Measurements from ENCODE around the gene TNFRSF1B.

TNFRSF1B gene

DNA sequence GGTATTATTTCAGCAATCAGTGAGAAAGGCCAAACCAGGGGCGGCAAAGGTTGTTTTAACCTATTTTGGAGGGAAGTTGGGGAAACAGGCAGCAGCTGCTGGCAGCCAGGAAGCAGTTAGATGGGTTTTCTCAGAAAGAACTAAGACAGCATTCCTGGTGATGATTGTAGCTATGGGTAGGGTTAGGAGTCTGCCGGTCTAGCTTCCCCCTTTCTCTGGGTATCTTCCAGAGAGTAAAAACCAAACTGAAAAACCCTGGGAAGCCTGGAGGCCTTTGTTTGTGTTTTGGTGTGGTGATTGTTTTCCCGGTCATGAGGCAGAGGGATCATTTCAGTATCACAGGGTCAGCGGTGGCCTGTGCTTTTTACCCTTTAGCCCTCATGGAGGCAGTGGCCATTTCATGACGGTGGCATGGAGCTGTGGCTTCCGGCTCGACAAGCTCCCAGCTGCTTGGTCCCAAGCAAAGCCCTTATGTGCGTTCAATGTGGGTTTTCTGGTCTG, 19.5 kb upstream of the TNFRSF1B start:
- peak overlapping the region; percentile 27 for H3K4me3 Mint-ChIP-seq
- ATAC-seq: no peak

DNA sequence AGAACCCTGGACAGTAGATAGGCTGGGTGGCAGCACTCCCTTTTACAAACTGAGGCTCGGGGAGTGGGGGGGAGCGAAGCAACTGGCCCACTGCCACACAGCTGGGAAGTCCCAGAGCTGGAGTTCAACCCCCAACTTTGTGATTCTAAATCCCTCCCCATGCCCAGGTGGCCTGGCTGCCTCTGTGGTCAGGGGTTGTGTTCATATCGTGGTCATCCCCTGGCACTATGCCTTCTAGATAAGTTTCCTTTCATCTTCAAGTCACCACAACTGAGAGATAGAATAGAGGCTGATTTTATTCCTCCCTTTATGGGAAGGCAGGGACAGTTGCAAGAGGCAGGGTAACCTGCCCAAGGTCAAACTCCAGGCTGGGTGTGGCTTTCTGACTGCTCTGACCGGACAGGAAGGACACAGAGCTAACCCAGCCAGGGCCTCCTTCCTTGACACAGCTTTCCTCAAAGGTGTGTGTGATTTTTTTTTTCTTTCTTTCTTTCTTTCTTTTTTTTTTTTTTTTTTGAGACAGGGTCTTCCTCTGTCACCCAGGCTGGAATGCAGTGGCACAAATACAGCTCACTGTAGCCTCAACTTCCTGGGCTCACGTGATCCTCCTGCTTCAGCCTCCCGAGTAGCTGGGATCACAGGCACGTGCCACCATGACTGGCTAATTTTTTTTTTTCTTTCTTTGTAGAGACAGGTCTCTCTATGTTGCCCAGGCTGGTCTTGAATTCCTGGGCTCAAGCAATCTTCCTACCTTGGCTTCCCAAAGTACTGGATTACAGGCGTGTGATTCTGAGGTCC, 18.4 kb upstream of the TNFRSF1B start:
- Mint-ChIP-seq H3K4me3 (peak overlapping the region; percentile 64), H3K9me3 (peaks cover 2% of the 10 kb centered on the region), H3K4me1 (peaks cover 85% of the 10 kb centered on the region), H3K36me3 (peaks cover 41% of the 10 kb centered on the region), H3K27ac (peak overlapping the region; percentile 90)
- DNase-seq (ENCODE audit: low spot score in 2 of 2) (no peak), ATAC-seq (no peak)

More for the DNA sequence above, 19.5 kb upstream of the TNFRSF1B start:
- peak overlapping the region; percentile 90 for H3K27ac Mint-ChIP-seq
- H3K36me3 Mint-ChIP-seq: peaks cover 37% of the 10 kb centered on the region
- H3K9me3 Mint-ChIP-seq: peaks cover 2% of the 10 kb centered on the region
- no peak for DNase-seq (ENCODE audit: low spot score in 2 of 2)
- H3K4me1 Mint-ChIP-seq: peaks cover 79% of the 10 kb centered on the region

DNA sequence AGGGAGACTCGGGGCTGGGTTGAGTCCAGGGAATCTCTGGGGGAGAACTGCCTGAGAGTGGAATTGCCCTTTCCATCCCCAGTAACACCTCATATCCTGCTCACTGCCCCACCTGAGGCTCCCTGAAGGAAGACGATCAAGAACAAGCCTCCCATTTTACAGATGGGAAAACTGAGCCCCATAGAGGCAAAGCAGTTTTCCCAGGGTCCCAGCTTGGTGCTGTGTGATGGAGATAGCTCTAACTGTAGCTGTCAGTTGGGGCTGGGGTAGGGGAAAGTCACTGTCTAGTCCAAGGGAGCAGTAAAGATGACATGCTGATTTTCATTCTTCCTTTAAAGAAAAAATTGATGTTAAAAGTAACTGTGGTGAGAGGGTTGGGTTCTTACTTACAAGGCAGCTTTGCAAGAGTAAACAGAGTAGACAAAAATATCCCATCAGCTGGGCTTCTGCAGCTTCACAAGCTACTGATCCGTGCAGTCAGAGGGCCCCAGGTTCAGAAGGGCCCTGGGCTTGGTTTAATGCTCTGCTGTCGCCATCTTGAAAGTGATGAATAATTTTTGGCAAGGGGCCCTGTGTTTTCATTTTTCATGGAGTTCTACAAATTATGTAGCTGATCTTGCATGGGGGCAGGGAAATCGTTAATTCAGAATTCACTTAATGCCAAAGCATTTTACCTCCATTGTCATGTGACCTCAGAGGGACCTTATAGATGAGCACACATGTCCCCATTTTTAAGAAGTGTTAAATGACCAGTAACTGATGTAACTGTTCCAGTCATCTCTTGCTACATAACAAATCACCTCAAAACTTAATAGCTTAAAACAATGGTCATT, 17.6 kb upstream of the TNFRSF1B start:
- ATAC-seq: no peak
- no peak for DNase-seq (ENCODE audit: low spot score in 2 of 2)
- H3K4me1 Mint-ChIP-seq: peaks cover 84% of the 10 kb centered on the region
- H3K36me3 Mint-ChIP-seq: peaks cover 34% of the 10 kb centered on the region
- peak overlapping the region; percentile 64 for H3K4me3 Mint-ChIP-seq
- H3K27ac Mint-ChIP-seq: peak overlapping the region; percentile 90
- H3K9me3 Mint-ChIP-seq: peaks cover 2% of the 10 kb centered on the region

DNA sequence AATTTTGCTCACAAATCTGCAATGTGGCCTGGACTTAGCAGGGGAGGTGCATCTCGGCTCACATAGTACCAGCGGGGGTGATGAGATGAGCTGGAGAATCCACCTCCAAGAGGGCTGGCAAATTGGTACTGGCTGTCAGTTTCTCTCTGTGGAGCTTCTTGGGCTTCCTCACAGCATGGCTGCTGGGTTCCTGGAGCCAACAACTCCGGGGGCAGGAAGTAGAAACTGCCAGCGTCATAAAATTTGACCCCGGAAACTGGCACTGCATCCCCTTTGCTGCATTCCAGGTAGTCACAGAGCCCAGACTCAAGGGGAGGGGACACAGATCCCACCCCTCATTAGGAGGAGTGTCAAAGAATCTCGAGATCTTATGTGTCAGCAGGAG, 17.0 kb upstream of the TNFRSF1B start:
- peaks cover 2% of the 10 kb centered on the region for H3K9me3 Mint-ChIP-seq
- DNase-seq (ENCODE audit: low spot score in 2 of 2) (no peak), ATAC-seq (no peak)
- H3K4me3 Mint-ChIP-seq: peak overlapping the region; percentile 64
- H3K36me3 Mint-ChIP-seq: peaks cover 34% of the 10 kb centered on the region
- H3K27ac Mint-ChIP-seq: peak overlapping the region; percentile 90
- peaks cover 86% of the 10 kb centered on the region for H3K4me1 Mint-ChIP-seq

DNA sequence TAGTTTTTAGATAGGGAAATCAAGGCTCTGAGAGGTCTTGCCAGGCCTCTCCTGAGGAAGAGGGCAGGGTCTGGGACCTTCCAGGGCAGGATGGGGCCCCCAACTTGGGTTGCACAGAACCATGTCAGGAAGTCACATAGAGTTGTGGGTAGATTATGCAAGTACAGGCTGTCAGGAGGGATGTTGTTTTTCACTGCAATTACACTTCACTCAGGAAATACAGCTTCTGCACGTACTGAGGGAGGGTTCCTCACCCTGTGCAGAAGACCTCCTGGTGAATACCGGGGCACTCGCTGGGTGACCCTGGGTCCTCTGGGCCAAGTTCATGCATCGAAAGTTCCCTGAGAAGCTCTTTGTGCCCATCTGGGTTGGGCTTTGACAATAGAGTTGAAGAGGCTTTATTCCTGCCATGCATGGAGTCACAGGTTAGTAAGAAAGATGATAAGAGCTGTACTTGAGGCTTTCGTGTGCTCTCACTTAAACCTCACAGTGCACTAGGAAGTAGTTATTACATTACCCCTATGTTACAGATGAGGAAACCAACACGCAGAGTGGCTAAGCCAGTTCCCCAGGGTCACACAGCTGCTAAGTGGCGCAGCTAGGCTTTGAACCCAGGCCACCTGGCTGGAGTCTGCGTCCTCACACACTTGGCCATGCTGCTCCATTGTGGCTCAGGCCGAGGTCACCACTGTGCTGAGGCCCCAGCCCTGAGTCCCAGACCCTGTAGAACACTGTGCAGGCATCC, 16.2 kb upstream of the TNFRSF1B start:
- ATAC-seq (peak; percentile 81), DNase-seq (ENCODE audit: low spot score in 2 of 2) (no peak)
- peak overlapping the region; percentile 64 for H3K4me3 Mint-ChIP-seq

DNA sequence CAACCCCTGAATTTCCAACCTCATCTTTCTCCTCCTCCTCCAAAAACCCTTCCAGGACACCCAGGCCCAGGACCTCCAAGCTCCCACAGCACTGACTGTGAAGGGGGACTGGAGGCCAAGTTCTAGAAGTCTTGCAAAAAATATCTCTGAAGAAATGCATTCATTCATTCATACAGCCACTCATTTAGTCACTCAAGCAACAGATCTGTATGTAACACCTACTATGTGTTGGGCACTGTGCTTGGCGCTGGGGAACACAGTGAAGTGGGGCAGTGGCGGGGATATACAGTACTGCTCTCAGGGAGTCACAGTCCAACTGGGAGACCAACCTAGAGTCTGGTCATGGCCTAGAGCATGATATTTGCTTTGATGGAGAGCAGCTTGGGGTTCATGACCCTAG, 15.3 kb upstream of the TNFRSF1B start:
- Mint-ChIP-seq H3K27ac (peak overlapping the region; percentile 90), H3K4me3 (peak overlapping the region; percentile 64), H3K4me1 (peaks cover 92% of the 10 kb centered on the region), H3K36me3 (peaks cover 33% of the 10 kb centered on the region), H3K9me3 (peaks cover 2% of the 10 kb centered on the region)
- DNase-seq (ENCODE audit: low spot score in 2 of 2) (no peak), ATAC-seq (no peak)

More for the DNA sequence above, 16.2 kb upstream of the TNFRSF1B start:
- Mint-ChIP-seq H3K27ac (peak overlapping the region; percentile 90), H3K4me1 (peaks cover 89% of the 10 kb centered on the region), H3K36me3 (peaks cover 34% of the 10 kb centered on the region), H3K9me3 (peaks cover 2% of the 10 kb centered on the region)

DNA sequence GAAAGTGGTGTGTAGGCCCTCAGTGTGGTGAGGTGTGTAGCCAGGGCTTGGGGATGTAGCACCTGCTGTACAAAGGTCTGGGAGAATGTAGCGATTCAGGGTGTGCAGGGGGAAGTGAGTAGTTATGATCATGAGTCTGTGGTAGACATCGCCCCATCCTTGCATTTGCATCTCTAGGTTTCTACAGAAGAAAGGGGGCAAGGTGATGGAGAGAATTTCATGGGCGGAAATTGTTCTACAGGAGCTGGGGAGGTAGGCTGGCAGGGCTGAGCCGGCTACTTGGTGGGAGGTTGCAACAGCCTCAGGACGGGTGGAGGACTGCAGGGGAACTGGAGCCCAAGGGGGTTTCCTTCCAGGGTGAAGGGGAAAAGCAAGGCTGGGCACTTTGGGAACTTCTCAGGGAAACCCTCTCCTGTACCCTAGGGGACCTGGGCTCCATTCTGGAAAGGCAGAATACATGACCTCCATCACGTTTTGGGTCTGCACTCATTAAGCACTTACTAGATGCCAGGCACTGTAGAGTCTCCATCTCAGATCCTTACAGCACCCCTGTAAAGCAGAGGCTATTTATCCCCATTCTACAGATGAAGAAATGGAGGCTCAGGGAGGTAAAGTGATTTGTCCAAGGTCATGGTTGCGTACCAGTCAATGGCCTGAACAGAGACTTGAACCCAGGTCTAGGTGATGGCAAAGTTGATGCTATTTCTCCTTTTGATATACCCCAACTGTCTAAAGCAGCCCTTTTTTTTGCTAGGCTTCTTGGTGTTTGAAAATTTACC, 14.5 kb upstream of the TNFRSF1B start:
- DNase-seq (ENCODE audit: low spot score in 2 of 2) (no peak), ATAC-seq (peak; percentile 36)
- Mint-ChIP-seq H3K4me1 (peaks cover 92% of the 10 kb centered on the region), H3K4me3 (peak overlapping the region; percentile 64), H3K9me3 (peaks cover 2% of the 10 kb centered on the region), H3K27ac (peak overlapping the region; percentile 90), H3K36me3 (peaks cover 29% of the 10 kb centered on the region)

DNA sequence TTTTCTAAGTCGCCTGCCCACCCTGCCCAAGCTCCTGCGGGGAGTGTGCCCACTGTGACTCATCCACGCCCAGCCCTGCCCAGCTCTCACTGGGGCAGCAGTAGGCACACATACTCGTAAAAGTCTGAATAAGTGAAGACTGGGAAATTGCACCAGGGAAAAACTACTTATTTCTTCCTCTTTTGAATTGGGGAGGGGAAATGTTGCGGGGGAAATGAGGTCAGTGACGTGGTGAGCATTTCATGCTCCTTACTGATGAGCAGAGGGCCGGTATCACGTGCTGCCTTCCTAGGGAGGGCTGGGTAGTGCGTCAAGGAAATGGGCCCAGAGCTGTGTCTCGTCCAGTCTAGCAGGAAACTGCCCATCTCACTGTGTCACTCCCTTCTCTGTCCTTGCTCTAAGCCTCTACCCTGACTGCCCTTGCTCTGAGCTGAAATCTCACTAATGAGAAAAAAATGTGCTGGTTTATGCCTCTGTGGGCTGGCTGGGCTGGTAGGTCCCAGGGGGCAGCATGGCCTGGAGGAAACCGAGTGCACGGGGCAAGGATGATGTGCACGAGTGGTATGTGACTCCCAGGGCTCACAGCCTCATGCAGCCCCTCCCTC, 13.5 kb upstream of the TNFRSF1B start:
- Mint-ChIP-seq H3K9me3 (peaks cover 2% of the 10 kb centered on the region), H3K36me3 (peaks cover 33% of the 10 kb centered on the region), H3K4me1 (peaks cover 92% of the 10 kb centered on the region), H3K4me3 (peak overlapping the region; percentile 53), H3K27ac (peak overlapping the region; percentile 90)
- DNase-seq (ENCODE audit: low spot score in 2 of 2): no peak
- ATAC-seq: peak; percentile 24

DNA sequence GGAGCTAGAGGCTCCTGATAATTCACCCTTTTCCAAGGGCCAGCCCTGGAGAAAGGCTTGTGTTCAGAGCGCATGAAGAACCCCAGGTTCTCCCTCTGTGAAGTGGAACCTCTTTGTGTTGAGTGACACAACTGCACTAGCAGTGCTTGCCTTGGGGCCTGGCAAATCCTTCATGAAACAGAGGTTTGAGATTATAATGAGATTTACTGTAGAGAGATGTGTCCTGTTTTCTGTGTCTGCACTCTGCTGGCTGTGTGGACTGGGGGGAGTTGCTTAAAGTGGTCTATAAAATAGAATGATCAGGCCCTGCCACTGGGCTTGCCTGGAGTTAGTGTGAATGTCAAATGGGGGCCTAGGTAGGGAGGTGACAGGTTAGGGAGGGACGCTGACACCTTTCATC, 11.5 kb upstream of the TNFRSF1B start:
- H3K36me3 Mint-ChIP-seq: peaks cover 27% of the 10 kb centered on the region
- no peak overlapping the region for H3K4me3 Mint-ChIP-seq
- H3K9me3 Mint-ChIP-seq: no peaks in the 10 kb centered on the region
- ATAC-seq: no peak
- H3K27ac Mint-ChIP-seq: peak overlapping the region; percentile 91
- no peak for DNase-seq (ENCODE audit: low spot score in 2 of 2)
- peaks cover 88% of the 10 kb centered on the region for H3K4me1 Mint-ChIP-seq

DNA sequence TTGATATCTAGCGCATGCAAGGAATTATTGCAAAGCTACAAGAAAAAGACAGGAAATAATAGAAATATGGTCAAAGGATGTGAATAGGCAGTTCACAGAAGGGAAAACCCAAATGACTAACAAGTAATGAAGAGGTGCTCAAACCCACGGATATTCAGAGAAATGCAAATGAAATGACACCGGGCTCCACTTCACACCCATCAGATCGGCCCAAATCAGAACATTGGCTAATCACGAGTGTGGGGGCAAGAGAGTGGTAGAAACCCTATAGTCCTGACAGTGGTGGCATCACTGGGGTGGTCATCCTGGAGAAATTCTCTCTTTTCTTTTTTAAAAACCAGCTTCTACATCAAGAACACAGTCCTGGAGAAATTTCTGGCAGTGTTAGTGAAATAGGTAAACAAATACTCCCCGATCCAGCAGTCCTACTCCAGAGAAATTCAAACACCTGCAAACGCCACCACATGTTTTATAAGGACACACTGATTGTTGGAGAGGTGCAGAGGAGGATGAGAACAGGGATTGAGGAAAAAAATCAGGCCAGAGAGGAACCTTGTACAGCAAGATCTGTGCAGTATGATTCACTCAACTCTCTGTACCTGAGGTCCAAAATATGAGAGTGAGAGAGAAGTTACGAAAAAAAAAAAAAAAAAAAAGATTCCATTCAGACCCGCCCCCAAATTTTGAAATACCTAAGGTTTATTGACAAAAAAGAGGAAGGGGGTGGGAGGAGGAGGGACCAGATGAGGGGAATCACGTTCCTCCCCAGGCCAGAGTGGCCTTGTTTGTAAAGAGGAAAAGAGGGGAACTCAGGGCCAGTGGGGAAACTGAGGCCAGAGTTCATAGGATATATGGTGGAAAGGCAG, 9.2 kb upstream of the TNFRSF1B start:
- Mint-ChIP-seq H3K4me3 (peak overlapping the region; percentile 72), H3K36me3 (peaks cover 22% of the 10 kb centered on the region), H3K9me3 (no peaks in the 10 kb centered on the region), H3K4me1 (peaks cover 86% of the 10 kb centered on the region), H3K27ac (peak overlapping the region; percentile 94)
- peak; percentile 77 for ATAC-seq
- no peak for DNase-seq (ENCODE audit: low spot score in 2 of 2)

DNA sequence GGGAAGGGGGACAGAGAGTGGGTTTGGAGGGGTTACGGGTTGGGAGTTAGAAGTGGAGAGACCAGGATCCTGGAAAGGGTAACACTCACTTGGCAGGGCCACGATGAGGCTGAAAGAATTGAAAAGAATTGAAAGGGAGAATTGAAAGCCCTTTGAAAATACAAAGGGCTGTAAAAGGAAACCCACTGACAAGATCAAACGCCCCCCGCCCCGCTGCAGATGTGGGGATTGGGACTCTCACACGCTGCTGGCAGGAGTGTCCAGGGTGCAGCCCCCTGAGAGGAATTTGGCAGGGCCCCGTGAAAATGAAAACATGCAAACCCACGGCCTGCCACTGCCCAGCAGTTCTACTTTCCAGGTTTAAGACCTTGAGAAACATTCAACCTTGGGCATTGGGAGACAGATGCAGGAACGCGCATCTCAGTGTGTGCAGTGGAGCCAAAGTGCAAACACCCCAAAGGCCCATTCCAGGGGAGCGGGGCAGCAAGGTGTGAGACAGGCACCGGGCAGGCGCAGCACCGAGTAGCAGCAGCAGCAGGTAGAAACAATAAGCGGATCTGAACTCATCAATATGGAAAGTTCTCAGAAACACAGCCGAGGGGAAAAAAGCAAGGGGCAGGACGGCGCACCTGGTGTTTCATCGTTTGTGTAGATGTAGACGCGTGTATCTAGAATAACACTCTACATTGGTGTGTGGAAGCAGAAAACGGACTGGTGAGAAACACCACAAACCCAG, 8.3 kb upstream of the TNFRSF1B start:
- ATAC-seq (no peak), DNase-seq (ENCODE audit: low spot score in 2 of 2) (no peak)
- Mint-ChIP-seq H3K4me1 (peaks cover 86% of the 10 kb centered on the region), H3K9me3 (no peaks in the 10 kb centered on the region), H3K4me3 (peak overlapping the region; percentile 72), H3K27ac (peak overlapping the region; percentile 94), H3K36me3 (peaks cover 17% of the 10 kb centered on the region)

DNA sequence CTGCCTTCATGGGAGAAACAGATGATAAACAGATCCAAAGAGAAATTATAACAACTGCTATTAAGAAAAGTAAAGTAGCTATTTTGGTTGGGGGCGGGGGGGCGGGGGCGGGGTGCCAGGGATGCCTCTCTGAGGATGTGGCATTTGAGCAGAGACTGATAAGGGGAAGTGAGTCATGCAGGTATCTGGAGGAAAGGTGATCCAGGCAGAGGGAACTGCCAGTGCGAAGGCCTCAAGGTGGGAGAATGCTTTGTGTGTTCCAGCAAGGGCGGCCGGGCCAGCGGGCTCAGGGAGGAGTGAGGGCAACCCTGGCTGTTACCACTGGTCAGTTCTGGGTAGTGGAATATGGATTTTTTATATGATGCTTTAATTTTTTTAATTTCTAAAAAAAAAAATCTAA, 7.0 kb upstream of the TNFRSF1B start:
- ATAC-seq (no peak), DNase-seq (ENCODE audit: low spot score in 2 of 2) (no peak)
- peak overlapping the region; percentile 91 for H3K27ac Mint-ChIP-seq
- H3K9me3 Mint-ChIP-seq: no peaks in the 10 kb centered on the region
- peaks cover 92% of the 10 kb centered on the region for H3K4me1 Mint-ChIP-seq
- peaks cover 17% of the 10 kb centered on the region for H3K36me3 Mint-ChIP-seq
- H3K4me3 Mint-ChIP-seq: peak overlapping the region; percentile 42

DNA sequence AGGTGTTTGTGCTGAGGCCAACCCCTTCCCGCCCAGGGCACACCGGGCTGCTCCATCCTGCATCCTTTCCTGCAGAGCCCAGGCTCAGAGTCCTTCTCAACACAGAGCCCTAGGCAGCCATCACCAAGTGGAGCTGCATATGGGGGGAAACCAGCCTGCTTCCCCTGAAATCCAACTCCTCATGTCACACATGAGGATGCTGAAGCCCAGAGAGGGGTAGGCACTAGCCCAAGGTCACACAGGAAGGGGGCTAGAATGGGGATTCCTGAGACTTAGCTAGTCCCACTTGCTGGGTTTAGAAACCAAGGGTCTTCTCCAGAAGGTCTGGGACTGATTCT, 5.5 kb upstream of the TNFRSF1B start:
- Mint-ChIP-seq H3K4me3 (peak overlapping the region; percentile 63), H3K4me1 (peaks cover 85% of the 10 kb centered on the region), H3K9me3 (no peaks in the 10 kb centered on the region), H3K36me3 (peaks cover 21% of the 10 kb centered on the region), H3K27ac (peak overlapping the region; percentile 91)
- no peak for ATAC-seq
- DNase-seq (ENCODE audit: low spot score in 2 of 2): no peak
